ENCODE data around the gene KCTD7. TPM values are rescaled to one million over a fixed set of nuclear protein-coding genes. Genes with fewer than 3 reads are reported as not detected.
"Not testable (repeated sequence)": the region's sequence is repeated elsewhere in the genome, so short reads cannot be mapped to it uniquely, and the experiment has no call there.

The KCTD7 gene
- total RNA-seq, result 10 to 100 TPM in 1 of 2 donors, 1 to 10 TPM in 1; 5.7 to 16.5 TPM

- ATAC-seq, result peak; percentile 93
- Histone ChIP-seq H3K4me3 (peak within 1 kb of the TSS; percentile 40 to 45), H3K4me1 (peaks cover 18% of the 10 kb centered on the region), H3K27ac (peak within 1 kb of the TSS; percentile 74 to 96 (median 88)), H3K36me3 (replicated peaks in 1 of 2; ENCODE audit: insufficient read depth in 1 of 2, low read depth in 2 of 2) (no peaks in the 10 kb centered on the region), H3K9me3 (no peaks in the 10 kb centered on the region), H3K27me3 (no peaks in the 10 kb centered on the region)
- TF ChIP-seq CTCF (IDR thresholded peaks at IDR 0.05) (no peak), POLR2A (IDR thresholded peaks at IDR 0.05) (peak; percentile 86 to 97 (median 97))
- 0% methylated on average over 17 to 61 of the region's 93 CpGs for WGBS, 2 donors
- DNase-seq, result peak; percentile 98 to 99 (median 98)
- intact Hi-C loops (cut with DNase I), result no loop called here
Measured at GRCh38 chr7:66628361-66629221, at the start of gene KCTD7. TSS of gene KCTD7 (plus strand) at chr7:66628881. CDS start at chr7:66629065, 184 bp downstream.

GRCh38 chr7:66580380-66580779 lies 48.3 kb upstream of the KCTD7 start:
- H3K27me3 ChIP-seq; H3K9me3 ChIP-seq; H3K4me3 ChIP-seq; H3K36me3 ChIP-seq (replicated peaks in 1 of 2; ENCODE audit: insufficient read depth in 1 of 2, low read depth in 2 of 2); DNase-seq; ATAC-seq; intact Hi-C loops (cut with DNase I); H3K27ac ChIP-seq: not testable (repeated sequence)
- peaks cover 15% of the 10 kb centered on the region for H3K4me1 ChIP-seq
- 50 to 53% methylated on average over 1 of the region's 1 CpG for WGBS, 2 donors

GRCh38 chr7:66582816-66583489 lies 45.7 kb upstream of the KCTD7 start:
- ATAC-seq; H3K9me3 ChIP-seq; H3K27ac ChIP-seq; H3K36me3 ChIP-seq (replicated peaks in 1 of 2; ENCODE audit: insufficient read depth in 1 of 2, low read depth in 2 of 2); H3K4me3 ChIP-seq; DNase-seq; intact Hi-C loops (cut with DNase I); H3K27me3 ChIP-seq: not testable (repeated sequence)
- WGBS, 2 donors, result 73 to 84% methylated on average over 3 to 4 of the region's 4 CpGs
- H3K4me1 ChIP-seq, result peaks cover 28% of the 10 kb centered on the region

GRCh38 chr7:66583490-66584110 lies 45.1 kb upstream of the KCTD7 start:
- no peaks in the 10 kb centered on the region for H3K9me3 ChIP-seq
- H3K27me3 ChIP-seq, result no peaks in the 10 kb centered on the region
- intact Hi-C loops (cut with DNase I), result no loop called here
- H3K27ac ChIP-seq, result no peak overlapping the region
- WGBS, 2 donors, result 76 to 96% methylated on average over 2 of the region's 2 CpGs
- H3K36me3 ChIP-seq (replicated peaks in 1 of 2; ENCODE audit: insufficient read depth in 1 of 2, low read depth in 2 of 2), result no peaks in the 10 kb centered on the region
- no peak overlapping the region for H3K4me3 ChIP-seq
- DNase-seq (no peak), ATAC-seq (no peak)
- peaks cover 28% of the 10 kb centered on the region for H3K4me1 ChIP-seq
- TF ChIP-seq CTCF (IDR thresholded peaks at IDR 0.05) (no peak), POLR2A (IDR thresholded peaks at IDR 0.05) (no peak)

GRCh38 chr7:66586181-66586580 lies 42.5 kb upstream of the KCTD7 start:
- no peak overlapping the region for H3K4me3 ChIP-seq
- ATAC-seq (no peak), DNase-seq (no peak)
- TF ChIP-seq CTCF (IDR thresholded peaks at IDR 0.05), result no peak
- no peak for TF ChIP-seq POLR2A (IDR thresholded peaks at IDR 0.05)
- H3K27me3 ChIP-seq, result no peaks in the 10 kb centered on the region
- peaks cover 52% of the 10 kb centered on the region for H3K4me1 ChIP-seq
- intact Hi-C loops (cut with DNase I), result no loop called here
- no peak overlapping the region for H3K27ac ChIP-seq
- H3K9me3 ChIP-seq, result no peaks in the 10 kb centered on the region
- H3K36me3 ChIP-seq (replicated peaks in 1 of 2; ENCODE audit: insufficient read depth in 1 of 2, low read depth in 2 of 2), result no peaks in the 10 kb centered on the region
- WGBS, 2 donors, result 26 to 36% methylated on average over 1 of the region's 1 CpG

- H3K36me3 ChIP-seq (replicated peaks in 1 of 2; ENCODE audit: insufficient read depth in 1 of 2, low read depth in 2 of 2); H3K27me3 ChIP-seq; H3K27ac ChIP-seq; ATAC-seq; intact Hi-C loops (cut with DNase I); H3K9me3 ChIP-seq; H3K4me3 ChIP-seq; DNase-seq: not testable (repeated sequence)
- peaks cover 62% of the 10 kb centered on the region for H3K4me1 ChIP-seq
- WGBS, 2 donors, result 83 to 100% methylated on average over 1 of the region's 1 CpG
Measured at GRCh38 chr7:66588226-66588625, 40.5 kb upstream of the KCTD7 start.

- intact Hi-C loops (cut with DNase I); ATAC-seq; H3K9me3 ChIP-seq; H3K27ac ChIP-seq; H3K27me3 ChIP-seq; H3K36me3 ChIP-seq (replicated peaks in 1 of 2; ENCODE audit: insufficient read depth in 1 of 2, low read depth in 2 of 2); H3K4me3 ChIP-seq: not testable (repeated sequence)
- peak in 2 of 4 donors; percentile 10 to 30 for DNase-seq
- 62 to 69% methylated on average over 5 of the region's 5 CpGs for WGBS, 2 donors
- H3K4me1 ChIP-seq, result peaks cover 62% of the 10 kb centered on the region
Measured at GRCh38 chr7:66588856-66589570, 39.7 kb upstream of the KCTD7 start.

Data from body of pancreas (tissue), 4 donors.